SH-SY5Y (cell line): ENCODE results near the gene MCM9.

ENCODE experiments used
- GATA2 ChIP-seq: IDR thresholded peaks from 2 replicates; pipeline ENCODE4 v1.6.1; 2011; ENCODE audit warnings: mild to moderate bottlenecking, low read depth, low read length
- GATA3 ChIP-seq: IDR thresholded peaks from 2 replicates; pipeline ENCODE4 v1.6.1; 2011; ENCODE audit warnings: low read depth, mild to moderate bottlenecking, low read length, moderate library complexity

- TF ChIP-seq GATA2 (no peak), GATA3 (no peak)
Measured at GRCh38 chr6:118940770-118941169, 5.8 kb upstream of the MCM9 start.
